GM12878 (cell line): ENCODE measurements around the gene IL1RAPL1. TPM values are rescaled to one million over a fixed set of nuclear protein-coding genes. Genes with fewer than 3 reads are reported as not detected.

Source experiments
- BACH1 ChIP-seq: fragments of 450-650 bp; IDR thresholded peaks from 2 replicates; pipeline ENCODE4 v1.6.1; 2017; ENCODE audit warnings: mild to moderate bottlenecking, borderline replicate concordance
- BHLHE40 ChIP-seq, 2 experiments: fragments of 450-650 bp in 1 of 2; IDR thresholded peaks; 2 replicates each; pipeline ENCODE4 v1.6.1; 2011 to 2017; ENCODE audit warnings: low read depth in 2 of 2, borderline replicate concordance in 1 of 2, improper control_type of control experiment in 1 of 2, low read length in 1 of 2, mild to moderate bottlenecking in 1 of 2
- CHD1 ChIP-seq: IDR thresholded peaks from 2 replicates; pipeline ENCODE4 v1.6.1; 2012; ENCODE audit warnings: low read depth, low read length, improper control_type of control experiment
- EZH2 ChIP-seq: IDR thresholded peaks from 2 replicates; pipeline ENCODE4 v1.6.1; 2012; ENCODE audit warnings: low read depth, mild to moderate bottlenecking, control low read depth, inconsistent platforms, low read length, borderline replicate concordance; ENCODE audit not compliant: control insufficient read depth
- HDGF ChIP-seq: fragments of 450-650 bp; IDR thresholded peaks from 2 replicates; pipeline ENCODE4 v1.6.1; 2016; ENCODE audit warnings: antibody characterized with exemption
- KLF5 ChIP-seq: fragments of 450-650 bp; IDR thresholded peaks from 2 replicates; pipeline ENCODE4 v1.6.1; 2014; ENCODE audit warnings: mild to moderate bottlenecking; ENCODE audit not compliant: partially characterized antibody
- MEF2A ChIP-seq: IDR thresholded peaks from 2 replicates; pipeline ENCODE4 v1.6.1; 2011; ENCODE audit warnings: low read depth, mild to moderate bottlenecking, low read length, moderate library complexity; ENCODE audit not compliant: insufficient read depth
- MYB ChIP-seq: fragments of 150-350 bp; IDR thresholded peaks from 2 replicates; pipeline ENCODE4 v1.6.1; 2014; ENCODE audit warnings: mild to moderate bottlenecking, low read depth, low read length, borderline replicate concordance
- RAD51 ChIP-seq: fragments of 450-650 bp; IDR thresholded peaks from 2 replicates; pipeline ENCODE4 v1.6.1; 2016; ENCODE audit warnings: moderate library complexity, mild to moderate bottlenecking, inconsistent platforms
- SUZ12 ChIP-seq: fragments of 200-600 bp; sonication (generic); IDR thresholded peaks from one replicate; pipeline ENCODE4 v1.6.1; 2018; ENCODE audit warnings: antibody characterized with exemption, mild to moderate bottlenecking; ENCODE audit not compliant: unreplicated experiment
- WRNIP1 ChIP-seq: IDR thresholded peaks from 2 replicates; pipeline ENCODE4 v1.6.1; 2011; ENCODE audit warnings: low read depth, low read length, improper control_type of control experiment, borderline replicate concordance
- ZSCAN29 ChIP-seq: fragments of 450-650 bp; IDR thresholded peaks from 2 replicates; pipeline ENCODE4 v1.6.1; 2017; ENCODE audit warnings: mild to moderate bottlenecking, moderate library complexity
- ZZZ3 ChIP-seq: IDR thresholded peaks from 2 replicates; pipeline ENCODE4 v1.6.1; 2011; ENCODE audit warnings: low read depth; ENCODE audit not compliant: control insufficient read depth, insufficient read length
- polyA plus RNA-seq, 11 experiments: library from polyadenylated mRNA; depleted of rRNA in 4 of 11; unstranded in 6 of 11; stranded (reverse) in 5 of 11; fragments of >200 nt; fragmentation: Nextera tagmentation in 4 of 11; fragmentation: Illumina TruSeq in 1 of 11; extraction: Ambion mirVana in 4 of 11; extraction: Trizol in 1 of 11; gene quantifications; 1 replicate in 1 of 11; 2 replicates in 10 of 11; pipeline versions ENCODE4 v1.2.1 to v1.2.3, GENCODE V29; 2011 to 2016; ENCODE audit warnings: inconsistent platforms in 2 of 11, missing spikeins in 2 of 11, low read depth in 1 of 11
- total RNA-seq, 4 experiments: library from RNA; depleted of rRNA in 3 of 4; stranded (reverse); fragments of >200 nt in 3 of 4; fragmentation: Illumina TruSeq in 1 of 4; extraction: Trizol in 1 of 4; gene quantifications; 2 replicates each; pipeline versions ENCODE4 v1.2.1 to v1.2.3, GENCODE V29; 2013 to 2021
- TF ChIP-seq, protein P1 (sequence below): fragments of 450-650 bp; formaldehyde crosslinking; IDR thresholded peaks from 2 replicates; pipeline ENCODE4 v1.4.0; 2020; ENCODE audit warnings: mild to moderate bottlenecking, moderate library complexity
- TF ChIP-seq, protein P2 (sequence below): fragments of 450-650 bp; formaldehyde crosslinking; IDR thresholded peaks from 2 replicates; pipeline ENCODE4 v1.5.0; 2022; ENCODE audit warnings: mild to moderate bottlenecking, missing genetic modification characterization
- TF ChIP-seq, protein P3 (sequence below): IDR thresholded peaks from 2 replicates; pipeline ENCODE4 v1.6.1; 2011; ENCODE audit warnings: borderline replicate concordance, low read depth, mild to moderate bottlenecking, moderate library complexity, low read length; ENCODE audit not compliant: insufficient read depth, poor library complexity, severe bottlenecking
- TF ChIP-seq, protein P4 (sequence below): IDR thresholded peaks from 2 replicates; pipeline ENCODE4 v1.6.1; 2012; ENCODE audit warnings: mild to moderate bottlenecking, low read depth, low read length

IL1RAPL1 gene
- total and polyA plus RNA-seq, 10 of the 15 experiments (the other 5 are each of a cell fraction or from before 2014, with no cell fraction given) = not detected

- TF ChIP-seq, protein P1, sequence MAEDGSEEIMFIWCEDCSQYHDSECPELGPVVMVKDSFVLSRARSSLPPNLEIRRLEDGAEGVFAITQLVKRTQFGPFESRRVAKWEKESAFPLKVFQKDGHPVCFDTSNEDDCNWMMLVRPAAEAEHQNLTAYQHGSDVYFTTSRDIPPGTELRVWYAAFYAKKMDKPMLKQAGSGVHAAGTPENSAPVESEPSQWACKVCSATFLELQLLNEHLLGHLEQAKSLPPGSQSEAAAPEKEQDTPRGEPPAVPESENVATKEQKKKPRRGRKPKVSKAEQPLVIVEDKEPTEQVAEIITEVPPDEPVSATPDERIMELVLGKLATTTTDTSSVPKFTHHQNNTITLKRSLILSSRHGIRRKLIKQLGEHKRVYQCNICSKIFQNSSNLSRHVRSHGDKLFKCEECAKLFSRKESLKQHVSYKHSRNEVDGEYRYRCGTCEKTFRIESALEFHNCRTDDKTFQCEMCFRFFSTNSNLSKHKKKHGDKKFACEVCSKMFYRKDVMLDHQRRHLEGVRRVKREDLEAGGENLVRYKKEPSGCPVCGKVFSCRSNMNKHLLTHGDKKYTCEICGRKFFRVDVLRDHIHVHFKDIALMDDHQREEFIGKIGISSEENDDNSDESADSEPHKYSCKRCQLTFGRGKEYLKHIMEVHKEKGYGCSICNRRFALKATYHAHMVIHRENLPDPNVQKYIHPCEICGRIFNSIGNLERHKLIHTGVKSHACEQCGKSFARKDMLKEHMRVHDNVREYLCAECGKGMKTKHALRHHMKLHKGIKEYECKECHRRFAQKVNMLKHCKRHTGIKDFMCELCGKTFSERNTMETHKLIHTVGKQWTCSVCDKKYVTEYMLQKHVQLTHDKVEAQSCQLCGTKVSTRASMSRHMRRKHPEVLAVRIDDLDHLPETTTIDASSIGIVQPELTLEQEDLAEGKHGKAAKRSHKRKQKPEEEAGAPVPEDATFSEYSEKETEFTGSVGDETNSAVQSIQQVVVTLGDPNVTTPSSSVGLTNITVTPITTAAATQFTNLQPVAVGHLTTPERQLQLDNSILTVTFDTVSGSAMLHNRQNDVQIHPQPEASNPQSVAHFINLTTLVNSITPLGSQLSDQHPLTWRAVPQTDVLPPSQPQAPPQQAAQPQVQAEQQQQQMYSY (CRISPR knock-in tag) = no peak
- TF ChIP-seq, protein P2, sequence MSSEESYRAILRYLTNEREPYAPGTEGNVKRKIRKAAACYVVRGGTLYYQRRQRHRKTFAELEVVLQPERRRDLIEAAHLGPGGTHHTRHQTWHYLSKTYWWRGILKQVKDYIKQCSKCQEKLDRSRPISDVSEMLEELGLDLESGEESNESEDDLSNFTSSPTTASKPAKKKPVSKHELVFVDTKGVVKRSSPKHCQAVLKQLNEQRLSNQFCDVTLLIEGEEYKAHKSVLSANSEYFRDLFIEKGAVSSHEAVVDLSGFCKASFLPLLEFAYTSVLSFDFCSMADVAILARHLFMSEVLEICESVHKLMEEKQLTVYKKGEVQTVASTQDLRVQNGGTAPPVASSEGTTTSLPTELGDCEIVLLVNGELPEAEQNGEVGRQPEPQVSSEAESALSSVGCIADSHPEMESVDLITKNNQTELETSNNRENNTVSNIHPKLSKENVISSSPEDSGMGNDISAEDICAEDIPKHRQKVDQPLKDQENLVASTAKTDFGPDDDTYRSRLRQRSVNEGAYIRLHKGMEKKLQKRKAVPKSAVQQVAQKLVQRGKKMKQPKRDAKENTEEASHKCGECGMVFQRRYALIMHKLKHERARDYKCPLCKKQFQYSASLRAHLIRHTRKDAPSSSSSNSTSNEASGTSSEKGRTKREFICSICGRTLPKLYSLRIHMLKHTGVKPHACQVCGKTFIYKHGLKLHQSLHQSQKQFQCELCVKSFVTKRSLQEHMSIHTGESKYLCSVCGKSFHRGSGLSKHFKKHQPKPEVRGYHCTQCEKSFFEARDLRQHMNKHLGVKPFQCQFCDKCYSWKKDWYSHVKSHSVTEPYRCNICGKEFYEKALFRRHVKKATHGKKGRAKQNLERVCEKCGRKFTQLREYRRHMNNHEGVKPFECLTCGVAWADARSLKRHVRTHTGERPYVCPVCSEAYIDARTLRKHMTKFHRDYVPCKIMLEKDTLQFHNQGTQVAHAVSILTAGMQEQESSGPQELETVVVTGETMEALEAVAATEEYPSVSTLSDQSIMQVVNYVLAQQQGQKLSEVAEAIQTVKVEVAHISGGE (CRISPR knock-in tag) = no peak
- peak; percentile 69 to 84 for TF ChIP-seq BHLHE40 (IDR thresholded peaks at IDR 0.05; ENCODE audit: borderline replicate concordance in 1 of 2, low read depth in 2 of 2, low read length in 1 of 2)
- no peak for TF ChIP-seq SUZ12
- no peak for TF ChIP-seq ZSCAN29
- TF ChIP-seq WRNIP1 = no peak
- TF ChIP-seq, protein P3, sequence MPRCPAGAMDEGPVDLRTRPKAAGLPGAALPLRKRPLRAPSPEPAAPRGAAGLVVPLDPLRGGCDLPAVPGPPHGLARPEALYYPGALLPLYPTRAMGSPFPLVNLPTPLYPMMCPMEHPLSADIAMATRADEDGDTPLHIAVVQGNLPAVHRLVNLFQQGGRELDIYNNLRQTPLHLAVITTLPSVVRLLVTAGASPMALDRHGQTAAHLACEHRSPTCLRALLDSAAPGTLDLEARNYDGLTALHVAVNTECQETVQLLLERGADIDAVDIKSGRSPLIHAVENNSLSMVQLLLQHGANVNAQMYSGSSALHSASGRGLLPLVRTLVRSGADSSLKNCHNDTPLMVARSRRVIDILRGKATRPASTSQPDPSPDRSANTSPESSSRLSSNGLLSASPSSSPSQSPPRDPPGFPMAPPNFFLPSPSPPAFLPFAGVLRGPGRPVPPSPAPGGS = peak; percentile 96
- TF ChIP-seq RAD51 = peak; percentile 38; the same call in 1 of the 2 replicates
- TF ChIP-seq MEF2A = peak; percentile 98
- no peak for TF ChIP-seq EZH2
- no peak for TF ChIP-seq CHD1
- no peak for TF ChIP-seq HDGF
- no peak for TF ChIP-seq ZZZ3
- TF ChIP-seq MYB = no peak
- TF ChIP-seq BACH1 = peak; percentile 97
- TF ChIP-seq, protein P4, sequence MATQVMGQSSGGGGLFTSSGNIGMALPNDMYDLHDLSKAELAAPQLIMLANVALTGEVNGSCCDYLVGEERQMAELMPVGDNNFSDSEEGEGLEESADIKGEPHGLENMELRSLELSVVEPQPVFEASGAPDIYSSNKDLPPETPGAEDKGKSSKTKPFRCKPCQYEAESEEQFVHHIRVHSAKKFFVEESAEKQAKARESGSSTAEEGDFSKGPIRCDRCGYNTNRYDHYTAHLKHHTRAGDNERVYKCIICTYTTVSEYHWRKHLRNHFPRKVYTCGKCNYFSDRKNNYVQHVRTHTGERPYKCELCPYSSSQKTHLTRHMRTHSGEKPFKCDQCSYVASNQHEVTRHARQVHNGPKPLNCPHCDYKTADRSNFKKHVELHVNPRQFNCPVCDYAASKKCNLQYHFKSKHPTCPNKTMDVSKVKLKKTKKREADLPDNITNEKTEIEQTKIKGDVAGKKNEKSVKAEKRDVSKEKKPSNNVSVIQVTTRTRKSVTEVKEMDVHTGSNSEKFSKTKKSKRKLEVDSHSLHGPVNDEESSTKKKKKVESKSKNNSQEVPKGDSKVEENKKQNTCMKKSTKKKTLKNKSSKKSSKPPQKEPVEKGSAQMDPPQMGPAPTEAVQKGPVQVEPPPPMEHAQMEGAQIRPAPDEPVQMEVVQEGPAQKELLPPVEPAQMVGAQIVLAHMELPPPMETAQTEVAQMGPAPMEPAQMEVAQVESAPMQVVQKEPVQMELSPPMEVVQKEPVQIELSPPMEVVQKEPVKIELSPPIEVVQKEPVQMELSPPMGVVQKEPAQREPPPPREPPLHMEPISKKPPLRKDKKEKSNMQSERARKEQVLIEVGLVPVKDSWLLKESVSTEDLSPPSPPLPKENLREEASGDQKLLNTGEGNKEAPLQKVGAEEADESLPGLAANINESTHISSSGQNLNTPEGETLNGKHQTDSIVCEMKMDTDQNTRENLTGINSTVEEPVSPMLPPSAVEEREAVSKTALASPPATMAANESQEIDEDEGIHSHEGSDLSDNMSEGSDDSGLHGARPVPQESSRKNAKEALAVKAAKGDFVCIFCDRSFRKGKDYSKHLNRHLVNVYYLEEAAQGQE = no peak
- TF ChIP-seq KLF5 = no peak
These were observed 968.3 kb downstream of the IL1RAPL1 start (continued) for GRCh38 chrX:29555465-29556091.
